Natural killer cell (primary cell): Measurements from ENCODE around the gene CYTH4. TPM values are rescaled to one million over a fixed set of nuclear protein-coding genes. Genes with fewer than 3 reads are reported as not detected.

Experiments
- ATAC-seq, 3 donors: fragments of 150-1000 bp in 2 of 3; fragments of 200-7000 bp in 1 of 3; cut with Tn5 transposase; 1 replicate in 1 of 3; 2 replicates in 2 of 3; pipeline ENCODE4 v1.10.0; 2021; ENCODE audit warnings: mild to moderate bottlenecking in 2 of 3, moderate library complexity in 2 of 3
- DNase-seq, 2 donors: peaks; one replicate each; pipeline versions ENCODE4 v3.0.0 to v3.0.0-alpha.2; 2013 to 2021; ENCODE audit warnings: mixed read lengths in 1 of 2
- H3K27ac ChIP-seq: one replicate; pipeline ENCODE4 v1.5.1; 2013; ENCODE audit warnings: mild to moderate bottlenecking, low read length
- H3K27me3 ChIP-seq: one replicate; pipeline ENCODE4 v1.6.1; 2013; ENCODE audit warnings: low read length; ENCODE audit not compliant: control insufficient read depth, insufficient read depth
- H3K36me3 ChIP-seq: one replicate; pipeline ENCODE4 v1.6.1; 2013; ENCODE audit warnings: low read length; ENCODE audit not compliant: control insufficient read depth, insufficient read depth
- H3K4me1 ChIP-seq: one replicate; pipeline ENCODE4 v1.6.1; 2013; ENCODE audit warnings: low read length; ENCODE audit not compliant: control insufficient read depth, insufficient read depth
- H3K4me3 ChIP-seq: one replicate; pipeline ENCODE4 v1.5.1; 2013; ENCODE audit warnings: low read length
- H3K9me3 ChIP-seq: one replicate; pipeline ENCODE4 v1.6.1; 2013; ENCODE audit warnings: low read length; ENCODE audit not compliant: control insufficient read depth, insufficient read depth
- H3K27ac Mint-ChIP-seq, 2 donors: one replicate each; pipeline ENCODE4 v1.8.0; 2022; ENCODE audit warnings: mild to moderate bottlenecking in 2 of 2, mixed read lengths in 2 of 2, moderate library complexity in 1 of 2
- H3K27me3 Mint-ChIP-seq, 2 donors: one replicate each; pipeline ENCODE4 v1.8.0; 2022; ENCODE audit warnings: low read depth in 2 of 2, mixed read lengths in 2 of 2
- H3K36me3 Mint-ChIP-seq: one replicate; pipeline ENCODE4 v1.8.0; 2022; ENCODE audit warnings: mixed read lengths
- H3K4me1 Mint-ChIP-seq, 2 donors: one replicate each; pipeline ENCODE4 v1.8.0; 2022; ENCODE audit warnings: mixed read lengths in 2 of 2
- H3K4me3 Mint-ChIP-seq: one replicate; pipeline ENCODE4 v1.8.0; 2022; ENCODE audit warnings: mild to moderate bottlenecking, moderate library complexity, mixed read lengths
- H3K9me3 Mint-ChIP-seq, 2 donors: one replicate each; pipeline ENCODE4 v1.8.0; 2022; ENCODE audit warnings: mixed read lengths in 2 of 2
- WGBS: methylation state at CpG from one replicate; pipeline ENCODE4 v1.1.7; 2013; ENCODE audit warnings: missing lambda C conversion rate; ENCODE audit not compliant: insufficient coverage; 5-methylcytosine and 5-hydroxymethylcytosine counted together
- intact Hi-C: fragments of 100-400 bp; cut with micrococcal nuclease; formaldehyde crosslinking; loops from one replicate; pipeline ENCODE4 v1.14.2; 2022
- total RNA-seq, 4 donors: library from RNA; stranded (reverse); fragments of 120-200 nt in 1 of 4; gene quantifications; one replicate each; pipeline versions ENCODE4 v1.2.3 to v1.2.4, GENCODE V29; 2013 to 2022
- TF ChIP-seq, protein P1 (sequence below): fragments of 200-600 bp; IDR thresholded peaks from one replicate; pipeline ENCODE4 v1.8.0; 2022; ENCODE audit warnings: antibody characterized with exemption

The CYTH4 gene
- total RNA-seq, 3 donors from 2014 or later (not counting 1 experiment from before 2014, with no cell fraction given) = 219 to 260 (median 249) TPM

DNA sequence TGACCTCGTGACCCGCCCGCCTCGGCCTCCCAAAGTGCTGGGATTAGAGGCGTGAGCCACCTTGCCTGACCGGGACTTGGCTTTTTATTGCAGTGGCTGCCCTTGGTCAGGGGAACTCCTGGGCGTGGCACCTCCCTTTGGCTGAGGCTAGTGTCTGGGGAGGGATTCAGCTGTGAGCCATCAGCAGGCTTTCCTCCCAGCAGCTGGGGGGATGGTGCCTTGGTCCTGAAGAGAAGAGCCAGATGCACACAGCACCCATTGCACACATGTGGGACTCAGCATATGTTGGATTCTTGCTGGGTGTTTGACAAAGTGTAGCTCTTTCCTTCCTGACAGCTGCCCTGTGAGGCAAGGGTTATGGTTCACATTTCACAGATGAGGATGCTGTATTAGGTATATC lies 8.4 kb downstream of the CYTH4 start:
- H3K4me3 Mint-ChIP-seq = no peak overlapping the region
- intact Hi-C loops = no loop called here
- no peak overlapping the region for H3K4me3 ChIP-seq
- no peaks in the 10 kb centered on the region for H3K27me3 ChIP-seq
- H3K27me3 Mint-ChIP-seq = no peaks in the 10 kb centered on the region
- peaks cover 78% of the 10 kb centered on the region for H3K36me3 ChIP-seq
- WGBS = 93% methylated on average over 7 of the region's 7 CpGs
- H3K4me1 ChIP-seq = peaks cover 71% of the 10 kb centered on the region
- H3K27ac ChIP-seq = no peak overlapping the region
- ATAC-seq (no peak), DNase-seq (no peak)
- TF ChIP-seq, protein P1, sequence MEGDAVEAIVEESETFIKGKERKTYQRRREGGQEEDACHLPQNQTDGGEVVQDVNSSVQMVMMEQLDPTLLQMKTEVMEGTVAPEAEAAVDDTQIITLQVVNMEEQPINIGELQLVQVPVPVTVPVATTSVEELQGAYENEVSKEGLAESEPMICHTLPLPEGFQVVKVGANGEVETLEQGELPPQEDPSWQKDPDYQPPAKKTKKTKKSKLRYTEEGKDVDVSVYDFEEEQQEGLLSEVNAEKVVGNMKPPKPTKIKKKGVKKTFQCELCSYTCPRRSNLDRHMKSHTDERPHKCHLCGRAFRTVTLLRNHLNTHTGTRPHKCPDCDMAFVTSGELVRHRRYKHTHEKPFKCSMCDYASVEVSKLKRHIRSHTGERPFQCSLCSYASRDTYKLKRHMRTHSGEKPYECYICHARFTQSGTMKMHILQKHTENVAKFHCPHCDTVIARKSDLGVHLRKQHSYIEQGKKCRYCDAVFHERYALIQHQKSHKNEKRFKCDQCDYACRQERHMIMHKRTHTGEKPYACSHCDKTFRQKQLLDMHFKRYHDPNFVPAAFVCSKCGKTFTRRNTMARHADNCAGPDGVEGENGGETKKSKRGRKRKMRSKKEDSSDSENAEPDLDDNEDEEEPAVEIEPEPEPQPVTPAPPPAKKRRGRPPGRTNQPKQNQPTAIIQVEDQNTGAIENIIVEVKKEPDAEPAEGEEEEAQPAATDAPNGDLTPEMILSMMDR = no peak
- peaks cover 63 to 88% of the 10 kb centered on the region in 2 donors for H3K4me1 Mint-ChIP-seq
- H3K9me3 ChIP-seq = no peaks in the 10 kb centered on the region
- peak overlapping the region; percentile 91 to 95 for H3K27ac Mint-ChIP-seq
- no peaks in the 10 kb centered on the region for H3K9me3 Mint-ChIP-seq
- peaks cover 12% of the 10 kb centered on the region for H3K36me3 Mint-ChIP-seq

DNA sequence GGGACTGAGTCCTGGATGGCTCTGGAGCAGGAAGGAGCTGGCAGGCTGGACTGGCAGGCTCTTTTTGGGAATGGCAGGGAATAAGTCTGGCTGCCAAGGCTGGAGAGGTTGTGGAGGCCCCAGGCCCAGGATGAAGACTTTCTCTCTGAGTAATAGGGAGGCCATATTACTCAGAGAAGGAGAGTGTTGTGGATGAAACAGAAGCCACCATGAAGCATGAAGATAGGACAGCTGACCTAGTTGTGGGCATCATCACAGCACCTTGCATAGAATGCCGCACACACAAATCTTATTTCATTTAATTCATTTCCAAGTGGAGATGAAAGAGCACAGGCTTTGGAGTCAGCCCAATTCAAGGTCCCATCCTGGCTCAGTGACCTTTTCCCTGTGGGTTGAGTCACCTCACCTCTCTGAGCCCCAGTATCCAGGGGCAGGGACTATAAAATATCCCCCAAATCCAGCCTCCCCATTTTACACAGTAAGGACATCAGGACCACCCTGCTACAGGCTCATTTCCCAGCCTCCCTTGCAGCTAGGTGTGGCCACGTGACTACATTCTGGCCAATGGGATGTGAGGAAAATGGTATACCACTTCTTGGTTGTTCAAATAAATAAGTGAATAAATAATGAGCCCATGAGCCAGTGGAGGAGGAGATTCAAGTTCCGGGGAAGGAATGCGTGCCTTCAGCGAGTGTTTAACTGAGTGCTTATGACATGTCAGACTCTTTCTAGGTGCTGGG lies 9.4 kb downstream of the CYTH4 start:
- Mint-ChIP-seq H3K27me3 (no peaks in the 10 kb centered on the region), H3K36me3 (peaks cover 12% of the 10 kb centered on the region), H3K4me3 (no peak overlapping the region), H3K4me1 (peaks cover 53 to 82% of the 10 kb centered on the region in 2 donors), H3K27ac (peak overlapping the region; percentile 91 to 95), H3K9me3 (no peaks in the 10 kb centered on the region)
- TF ChIP-seq, protein P1 = no peak
- Histone ChIP-seq H3K36me3 (peaks cover 82% of the 10 kb centered on the region), H3K4me1 (peaks cover 65% of the 10 kb centered on the region), H3K4me3 (no peak overlapping the region), H3K27ac (no peak overlapping the region), H3K27me3 (no peaks in the 10 kb centered on the region), H3K9me3 (no peaks in the 10 kb centered on the region)
- ATAC-seq (no peak), DNase-seq (no peak)
- intact Hi-C loops = no loop called here
- 97% methylated on average over 5 of the region's 5 CpGs for WGBS

DNA sequence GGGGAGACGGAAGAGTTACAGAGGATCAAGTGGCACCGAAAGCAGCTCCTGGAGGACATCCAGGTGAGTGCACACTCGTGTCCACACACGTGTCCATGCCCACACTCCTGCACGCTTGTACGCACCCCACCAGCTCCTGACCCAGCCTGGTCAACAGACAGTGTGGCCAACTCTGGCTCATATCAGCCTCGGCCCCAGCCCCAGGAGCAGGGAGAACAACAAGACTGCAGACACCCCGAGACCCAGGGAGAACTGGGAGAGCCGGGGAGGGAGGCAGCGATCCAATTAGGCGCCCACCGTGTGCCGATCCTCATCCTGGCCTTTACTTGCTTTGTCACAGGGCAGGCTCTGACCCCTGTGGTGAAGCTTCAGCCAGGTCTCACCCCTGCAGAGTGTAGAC lies 10.3 kb downstream of the CYTH4 start:
- TF ChIP-seq, protein P1 = no peak
- intact Hi-C loops = no loop called here
- Mint-ChIP-seq H3K27ac (peak overlapping the region in 1 of 2 donors; percentile 91), H3K27me3 (no peaks in the 10 kb centered on the region), H3K4me1 (peaks cover 46 to 78% of the 10 kb centered on the region in 2 donors), H3K36me3 (peaks cover 12% of the 10 kb centered on the region), H3K9me3 (no peaks in the 10 kb centered on the region), H3K4me3 (no peak overlapping the region)
- WGBS = 98% methylated on average over 13 of the region's 13 CpGs
- H3K27ac ChIP-seq = no peak overlapping the region
- peaks cover 60% of the 10 kb centered on the region for H3K4me1 ChIP-seq
- ATAC-seq (no peak), DNase-seq (no peak)
- H3K27me3 ChIP-seq = no peaks in the 10 kb centered on the region
- peaks cover 82% of the 10 kb centered on the region for H3K36me3 ChIP-seq
- H3K4me3 ChIP-seq = no peak overlapping the region
- H3K9me3 ChIP-seq = no peaks in the 10 kb centered on the region

DNA sequence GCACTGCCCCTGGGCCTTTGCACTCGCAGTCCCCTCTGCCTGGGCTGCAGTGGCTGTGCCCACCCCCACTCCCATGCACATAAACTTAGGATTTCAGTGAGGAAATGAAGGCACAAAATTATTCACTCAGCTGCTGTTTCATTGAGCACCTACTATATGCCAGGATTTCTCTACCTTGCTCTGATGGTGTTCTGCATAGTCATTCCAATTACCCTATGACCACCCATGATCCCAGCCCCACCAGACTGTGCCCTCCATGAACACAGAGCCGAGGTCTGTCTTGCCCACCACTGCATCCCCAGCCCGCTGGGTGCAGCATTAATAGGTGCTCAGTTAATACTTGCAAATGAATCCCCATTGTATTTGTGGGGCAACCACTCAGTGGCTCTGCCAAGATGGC lies 10.9 kb downstream of the CYTH4 start:
- no peak overlapping the region for H3K27ac Mint-ChIP-seq
- H3K9me3 ChIP-seq = no peaks in the 10 kb centered on the region
- H3K36me3 Mint-ChIP-seq = peaks cover 16% of the 10 kb centered on the region
- H3K27me3 Mint-ChIP-seq = no peaks in the 10 kb centered on the region
- DNase-seq (no peak), ATAC-seq (no peak)
- H3K27me3 ChIP-seq = no peaks in the 10 kb centered on the region
- TF ChIP-seq, protein P1 = no peak
- peaks cover 64% of the 10 kb centered on the region for H3K4me1 ChIP-seq
- 94% methylated on average over 3 of the region's 3 CpGs for WGBS
- peaks cover 85% of the 10 kb centered on the region for H3K36me3 ChIP-seq
- no peak overlapping the region for H3K4me3 ChIP-seq
- no peak overlapping the region for H3K27ac ChIP-seq
- intact Hi-C loops = no loop called here
- peaks cover 47 to 79% of the 10 kb centered on the region in 2 donors for H3K4me1 Mint-ChIP-seq
- H3K4me3 Mint-ChIP-seq = no peak overlapping the region
- no peaks in the 10 kb centered on the region for H3K9me3 Mint-ChIP-seq
